HG03521 (cell line): ENCODE results near the gene RIPOR3.
"Not testable (repeated sequence)": the region's sequence is repeated elsewhere in the genome, so short reads cannot be mapped to it uniquely, and the experiment has no call there.

ENCODE experiments used
- ATAC-seq: cut with Tn5 transposase; IDR thresholded peaks from one replicate; pipeline ENCODE4 v1.9.1; 2021; ENCODE audit warnings: mild to moderate bottlenecking, moderate library complexity; ENCODE audit not compliant: unreplicated experiment

Gene RIPOR3

GRCh38 chr20:50559856-50560638 lies 131.3 kb downstream of the RIPOR3 start:
- no peak for ATAC-seq

GRCh38 chr20:50559149-50559548 lies 132.2 kb downstream of the RIPOR3 start:
- no peak for ATAC-seq

GRCh38 chr20:50558483-50558925 lies 132.8 kb downstream of the RIPOR3 start:
- ATAC-seq: no peak

GRCh38 chr20:50557549-50558134 lies 133.7 kb downstream of the RIPOR3 start:
- ATAC-seq: no peak

GRCh38 chr20:50555662-50556061 lies 135.7 kb downstream of the RIPOR3 start:
- no peak for ATAC-seq

- ATAC-seq: no peak
Observed at GRCh38 chr20:50554694-50555579, 136.4 kb downstream of the RIPOR3 start.

- no peak for ATAC-seq
Observed at GRCh38 chr20:50552979-50553378, 138.4 kb downstream of the RIPOR3 start.

GRCh38 chr20:50551288-50551687 lies 140.1 kb downstream of the RIPOR3 start:
- ATAC-seq: no peak

- no peak for ATAC-seq
Observed at GRCh38 chr20:50550531-50550930, 140.8 kb downstream of the RIPOR3 start.

GRCh38 chr20:50548396-50548795 lies 142.9 kb downstream of the RIPOR3 start:
- no peak for ATAC-seq

- ATAC-seq: no peak
Observed at GRCh38 chr20:50547964-50548363, 143.4 kb downstream of the RIPOR3 start.

GRCh38 chr20:50546729-50547314 lies 144.5 kb downstream of the RIPOR3 start:
- ATAC-seq: no peak

GRCh38 chr20:50545126-50545525 lies 146.2 kb downstream of the RIPOR3 start:
- no peak for ATAC-seq

- no peak for ATAC-seq
Observed at GRCh38 chr20:50543326-50543725, 148.0 kb downstream of the RIPOR3 start.

- ATAC-seq: no peak
Observed at GRCh38 chr20:50541606-50542041, 149.7 kb downstream of the RIPOR3 start.

- no peak for ATAC-seq
Observed at GRCh38 chr20:50540620-50541605, 150.4 kb downstream of the RIPOR3 start.

- not testable (repeated sequence) for ATAC-seq
Observed at GRCh38 chr20:50539798-50540197, 151.5 kb downstream of the RIPOR3 start.

- no peak for ATAC-seq
Observed at GRCh38 chr20:50538276-50538675, 153.1 kb downstream of the RIPOR3 start.

- ATAC-seq: no peak
Observed at GRCh38 chr20:50537546-50538201, 153.7 kb downstream of the RIPOR3 start.
